NCI-H2107 (cell line): ENCODE results near the gene CRYZL1.

Experiments used
- DNase-seq: peaks from one replicate; lab custom pipeline; 2025; lab: John Stamatoyannopoulos, UW

Gene CRYZL1

DNA sequence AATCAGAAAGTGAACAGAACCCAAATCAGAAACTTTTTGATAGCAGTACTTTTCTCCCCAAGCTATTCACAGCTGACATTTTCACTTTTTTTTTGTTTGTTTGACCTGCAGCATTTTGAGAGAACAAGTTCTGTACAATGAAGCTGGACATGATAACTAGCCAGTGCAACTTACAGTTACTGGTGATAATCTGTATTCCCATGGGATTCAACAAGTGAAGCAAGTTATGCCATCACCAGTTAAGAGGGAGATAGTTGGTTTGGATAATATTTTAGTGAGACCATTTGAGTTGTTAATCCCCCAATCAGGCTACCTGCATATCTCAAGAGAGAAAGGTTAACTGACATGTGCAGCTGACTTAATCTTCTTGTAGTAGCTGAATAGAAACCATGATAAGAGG, 80.6 kb downstream of the CRYZL1 start:
- no peak for DNase-seq

DNA sequence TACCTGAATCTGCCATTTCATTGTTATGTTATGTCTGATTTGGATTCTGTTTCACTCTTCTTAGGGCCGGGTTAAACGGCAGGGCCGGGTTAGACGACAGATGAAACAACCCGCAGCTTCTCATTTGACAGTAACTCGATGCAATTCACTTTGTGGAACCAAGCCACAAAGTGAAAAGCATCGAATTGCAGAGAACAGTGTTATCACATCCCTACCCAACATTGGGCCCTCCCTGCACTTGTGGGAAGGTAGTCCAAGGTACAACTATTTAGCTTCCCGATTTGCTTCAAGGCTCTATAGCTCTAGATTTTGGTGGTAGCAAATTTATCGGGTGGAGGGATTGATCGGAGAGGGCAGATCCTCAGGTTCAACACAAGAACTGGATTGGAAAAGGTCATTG, 81.7 kb downstream of the CRYZL1 start:
- no peak for DNase-seq

DNA sequence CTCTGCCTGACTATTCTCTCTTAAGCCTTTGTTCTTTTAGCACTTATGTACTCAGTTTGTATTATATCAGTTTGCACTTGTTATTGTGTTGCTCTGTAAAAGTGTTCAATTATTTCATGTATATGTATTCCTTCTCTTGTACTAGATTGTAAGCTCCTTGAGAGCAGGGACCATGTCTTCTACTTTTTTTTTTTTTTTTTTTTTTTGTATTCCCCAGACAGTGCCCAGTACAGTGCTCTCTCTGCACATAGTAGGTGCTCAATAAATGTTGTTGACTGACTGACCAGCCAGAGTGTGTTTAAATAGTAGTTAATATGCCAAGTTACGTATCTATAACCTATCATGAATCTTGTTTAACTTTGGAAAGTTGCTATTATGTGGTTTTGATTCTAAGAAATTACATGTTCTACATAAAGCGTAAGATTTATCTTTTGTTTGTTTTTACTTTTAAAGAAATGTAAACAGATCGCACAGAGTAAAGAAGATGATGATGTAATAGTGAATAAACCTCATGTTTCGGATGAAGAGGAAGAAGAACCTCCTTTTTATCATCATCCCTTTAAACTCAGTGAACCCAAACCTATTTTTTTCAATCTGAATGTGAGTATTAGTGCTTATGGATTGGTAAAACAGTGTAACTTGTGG, 82.6 kb downstream of the CRYZL1 start:
- no peak for DNase-seq

DNA sequence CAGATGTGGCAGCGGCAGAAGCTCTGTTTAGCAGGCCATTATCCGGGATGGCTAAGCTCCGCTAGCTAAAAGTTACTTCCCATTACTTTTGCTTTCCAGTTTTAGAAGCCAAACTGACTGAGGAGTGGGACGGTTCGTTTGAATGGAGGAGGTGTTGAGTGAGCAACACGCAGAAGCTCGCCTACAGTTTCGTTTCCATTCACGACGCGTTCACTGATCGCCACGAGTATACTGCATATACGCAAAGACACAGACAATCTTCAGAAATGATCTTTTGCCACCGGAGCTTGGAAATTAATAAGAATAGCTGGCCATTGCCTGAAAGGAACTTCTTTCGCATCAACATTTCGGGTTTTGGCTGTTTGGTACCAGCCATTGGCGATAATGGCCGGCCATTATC, 84.1 kb downstream of the CRYZL1 start:
- DNase-seq, result no peak

DNA sequence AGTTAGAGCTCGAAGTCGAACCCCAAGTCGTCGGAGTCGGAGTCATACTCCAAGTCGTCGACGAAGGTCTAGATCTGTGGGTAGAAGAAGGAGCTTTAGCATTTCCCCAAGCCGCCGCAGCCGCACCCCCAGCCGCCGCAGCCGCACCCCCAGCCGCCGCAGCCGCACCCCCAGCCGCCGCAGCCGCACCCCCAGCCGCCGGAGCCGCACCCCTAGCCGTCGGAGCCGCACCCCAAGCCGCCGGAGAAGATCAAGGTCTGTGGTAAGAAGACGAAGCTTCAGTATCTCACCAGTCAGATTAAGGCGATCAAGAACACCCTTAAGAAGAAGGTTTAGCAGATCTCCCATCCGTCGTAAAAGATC, 86.6 kb downstream of the CRYZL1 start:
- DNase-seq, result no peak

DNA sequence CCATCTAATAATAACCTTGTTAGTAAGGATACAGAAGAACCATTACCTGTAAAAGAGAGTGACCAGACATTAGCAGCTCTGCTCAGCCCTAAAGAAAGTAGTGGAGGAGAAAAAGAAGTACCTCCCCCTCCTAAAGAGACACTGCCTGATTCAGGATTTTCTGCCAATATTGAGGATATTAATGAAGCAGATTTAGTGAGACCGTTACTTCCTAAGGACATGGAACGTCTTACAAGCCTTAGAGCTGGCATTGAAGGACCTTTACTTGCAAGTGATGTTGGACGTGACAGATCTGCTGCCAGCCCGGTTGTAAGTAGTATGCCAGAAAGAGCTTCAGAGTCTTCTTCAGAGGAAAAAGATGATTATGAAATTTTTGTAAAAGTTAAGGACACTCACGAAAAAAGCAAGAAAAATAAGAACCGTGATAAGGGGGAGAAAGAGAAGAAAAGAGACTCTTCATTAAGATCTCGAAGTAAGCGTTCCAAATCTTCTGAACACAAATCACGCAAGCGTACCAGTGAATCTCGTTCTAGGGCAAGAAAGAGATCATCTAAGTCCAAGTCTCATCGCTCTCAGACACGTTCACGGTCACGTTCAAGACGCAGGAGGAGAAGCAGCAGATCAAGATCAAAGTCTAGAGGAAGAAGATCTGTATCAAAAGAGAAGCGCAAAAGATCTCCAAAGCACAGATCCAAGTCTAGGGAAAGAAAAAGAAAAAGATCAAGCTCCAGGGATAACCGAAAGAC, 87.1 kb downstream of the CRYZL1 start:
- DNase-seq, result no peak

DNA sequence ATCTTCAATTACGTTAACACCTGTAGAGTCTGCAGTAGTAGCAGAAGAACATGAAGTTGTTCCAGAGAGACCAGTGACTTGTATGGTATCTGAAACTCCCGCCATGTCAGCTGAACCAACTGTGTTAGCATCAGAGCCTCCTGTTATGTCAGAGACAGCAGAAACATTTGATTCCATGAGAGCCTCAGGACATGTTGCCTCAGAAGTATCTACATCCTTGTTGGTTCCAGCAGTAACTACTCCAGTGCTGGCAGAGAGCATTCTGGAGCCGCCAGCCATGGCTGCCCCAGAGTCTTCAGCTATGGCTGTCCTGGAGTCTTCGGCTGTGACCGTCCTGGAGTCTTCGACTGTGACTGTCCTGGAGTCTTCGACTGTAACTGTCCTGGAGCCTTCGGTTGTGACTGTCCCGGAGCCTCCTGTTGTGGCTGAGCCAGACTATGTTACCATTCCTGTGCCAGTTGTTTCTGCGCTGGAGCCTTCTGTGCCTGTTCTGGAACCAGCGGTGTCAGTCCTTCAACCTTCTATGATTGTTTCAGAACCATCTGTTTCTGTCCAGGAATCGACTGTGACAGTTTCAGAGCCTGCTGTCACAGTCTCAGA, 88.4 kb downstream of the CRYZL1 start:
- DNase-seq, result no peak

- no peak for DNase-seq
These were observed 89.2 kb downstream of the CRYZL1 start for GRCh38 chr21:33552093-33552998.

DNA sequence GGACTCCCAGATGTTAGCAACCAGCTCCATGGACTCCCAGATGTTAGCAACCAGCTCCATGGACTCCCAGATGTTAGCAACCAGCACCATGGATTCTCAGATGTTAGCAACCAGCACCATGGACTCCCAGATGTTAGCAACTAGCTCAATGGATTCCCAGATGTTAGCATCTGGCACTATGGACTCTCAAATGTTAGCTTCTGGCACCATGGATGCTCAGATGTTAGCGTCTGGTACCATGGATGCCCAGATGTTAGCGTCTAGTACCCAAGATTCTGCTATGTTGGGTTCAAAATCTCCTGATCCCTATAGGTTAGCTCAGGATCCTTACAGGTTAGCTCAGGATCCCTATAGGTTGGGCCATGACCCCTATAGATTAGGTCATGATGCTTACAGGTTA, 89.9 kb downstream of the CRYZL1 start:
- DNase-seq, result no peak

DNA sequence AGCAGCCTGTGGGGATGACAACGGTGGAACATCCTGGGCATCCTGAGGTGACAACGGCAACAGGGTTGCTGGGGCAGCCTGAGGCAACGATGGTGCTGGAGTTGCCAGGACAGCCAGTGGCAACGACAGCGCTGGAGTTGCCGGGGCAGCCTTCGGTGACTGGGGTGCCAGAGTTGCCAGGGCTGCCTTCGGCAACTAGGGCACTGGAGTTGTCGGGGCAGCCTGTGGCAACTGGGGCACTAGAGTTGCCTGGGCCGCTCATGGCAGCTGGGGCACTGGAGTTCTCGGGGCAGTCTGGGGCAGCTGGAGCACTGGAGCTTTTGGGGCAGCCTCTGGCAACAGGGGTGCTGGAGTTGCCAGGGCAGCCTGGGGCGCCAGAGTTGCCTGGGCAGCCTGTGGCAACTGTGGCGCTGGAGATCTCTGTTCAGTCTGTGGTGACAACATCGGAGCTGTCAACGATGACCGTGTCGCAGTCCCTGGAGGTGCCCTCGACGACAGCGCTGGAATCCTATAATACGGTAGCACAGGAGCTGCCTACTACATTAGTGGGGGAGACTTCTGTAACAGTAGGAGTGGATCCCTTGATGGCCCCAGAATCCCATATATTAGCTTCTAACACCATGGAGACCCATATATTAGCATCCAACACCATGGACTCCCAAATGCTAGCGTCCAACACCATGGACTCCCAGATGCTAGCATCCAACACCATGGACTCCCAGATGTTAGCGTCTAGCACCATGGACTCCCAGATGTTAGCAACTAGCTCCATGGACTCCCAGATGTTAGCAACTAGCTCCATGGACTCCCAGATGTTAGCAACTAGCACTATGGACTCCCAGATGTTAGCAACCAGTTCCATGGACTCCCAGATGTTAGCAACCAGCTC, 90.5 kb downstream of the CRYZL1 start:
- DNase-seq, result no peak

DNA sequence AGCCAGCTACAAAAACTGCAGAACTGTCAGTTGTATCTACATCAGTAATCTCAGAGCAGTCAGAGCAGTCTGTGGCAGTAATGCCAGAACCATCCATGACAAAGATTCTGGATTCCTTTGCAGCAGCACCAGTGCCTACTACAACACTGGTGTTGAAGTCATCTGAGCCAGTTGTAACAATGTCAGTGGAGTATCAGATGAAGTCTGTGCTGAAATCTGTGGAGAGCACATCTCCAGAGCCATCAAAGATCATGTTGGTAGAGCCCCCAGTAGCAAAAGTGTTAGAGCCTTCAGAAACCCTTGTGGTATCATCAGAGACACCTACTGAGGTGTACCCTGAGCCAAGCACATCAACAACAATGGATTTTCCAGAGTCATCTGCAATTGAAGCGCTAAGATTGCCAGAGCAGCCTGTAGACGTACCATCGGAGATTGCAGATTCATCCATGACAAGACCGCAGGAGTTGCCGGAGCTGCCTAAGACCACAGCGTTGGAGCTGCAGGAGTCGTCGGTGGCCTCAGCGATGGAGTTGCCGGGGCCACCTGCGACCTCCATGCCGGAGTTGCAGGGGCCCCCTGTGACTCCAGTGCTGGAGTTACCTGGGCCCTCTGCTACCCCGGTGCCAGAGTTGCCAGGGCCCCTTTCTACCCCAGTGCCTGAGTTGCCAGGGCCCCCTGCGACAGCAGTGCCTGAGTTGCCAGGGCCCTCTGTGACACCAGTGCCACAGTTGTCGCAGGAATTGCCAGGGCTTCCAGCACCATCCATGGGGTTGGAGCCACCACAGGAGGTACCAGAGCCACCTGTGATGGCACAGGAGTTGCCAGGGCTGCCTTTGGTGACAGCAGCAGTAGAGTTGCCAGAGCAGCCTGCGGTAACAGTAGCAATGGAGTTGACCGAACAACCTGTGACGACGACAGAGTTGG, 91.4 kb downstream of the CRYZL1 start:
- DNase-seq, result no peak

DNA sequence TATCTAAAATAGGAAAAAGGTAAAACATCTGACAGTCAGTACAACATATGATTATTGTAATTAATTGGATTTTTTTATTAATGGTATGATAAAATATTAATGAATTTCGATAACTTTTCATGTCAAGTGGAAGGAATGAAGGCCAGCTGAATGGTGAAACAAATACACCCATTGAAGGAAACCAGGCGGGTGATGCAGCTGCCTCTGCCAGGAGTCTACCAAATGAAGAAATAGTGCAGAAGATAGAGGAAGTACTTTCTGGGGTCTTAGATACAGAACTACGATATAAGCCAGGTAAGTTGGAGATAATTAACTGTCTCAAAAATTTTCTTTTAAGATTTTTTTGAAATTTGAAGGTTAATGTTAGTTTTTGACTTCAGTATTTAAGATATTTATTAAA, 95.5 kb downstream of the CRYZL1 start:
- DNase-seq, result no peak

GRCh38 chr21:33544451-33545195, 96.9 kb downstream of the CRYZL1 start:
- no peak for DNase-seq

- no peak for DNase-seq
These were observed 97.9 kb downstream of the CRYZL1 start for GRCh38 chr21:33543505-33544129.

DNA sequence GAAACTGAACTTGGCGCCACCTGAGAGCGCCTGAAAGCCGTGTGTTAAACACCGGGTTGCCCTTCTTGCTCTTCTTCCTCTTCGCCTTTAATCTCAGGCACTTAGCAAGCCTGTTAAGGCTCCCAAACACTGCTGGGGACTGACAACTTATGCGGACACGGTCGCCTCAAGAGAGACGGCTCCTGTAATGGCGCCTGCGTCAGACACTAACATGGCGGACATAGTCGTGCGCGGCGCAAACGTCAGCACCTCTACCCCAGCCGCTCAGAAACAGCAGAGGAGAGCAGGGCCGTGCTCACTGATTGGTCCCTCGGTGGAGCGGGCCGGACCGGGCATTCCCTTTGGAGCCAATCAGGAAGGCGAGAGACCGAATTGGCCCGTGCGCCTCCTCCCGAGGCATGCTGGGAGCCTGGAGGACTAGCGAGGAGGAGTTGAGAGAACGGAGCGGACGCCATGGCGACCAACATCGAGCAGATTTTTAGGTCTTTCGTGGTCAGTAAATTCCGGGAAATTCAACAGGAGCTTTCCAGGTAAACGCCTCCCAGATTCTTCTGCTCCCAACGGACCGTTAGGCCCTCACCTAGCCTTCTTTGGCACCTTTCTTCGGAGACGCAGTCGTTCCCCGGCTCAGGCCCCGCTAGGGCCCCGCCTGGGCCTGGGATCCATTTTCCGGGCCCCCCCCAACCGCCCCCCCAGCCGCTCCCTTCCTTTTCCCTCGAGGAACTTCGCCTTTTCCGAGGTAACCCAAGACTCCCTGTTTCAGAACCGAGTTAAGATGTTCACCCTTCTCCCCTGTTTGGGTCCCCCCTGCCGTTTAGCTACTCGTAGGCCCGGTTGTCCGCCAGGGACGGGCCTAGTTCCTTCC, 98.7 kb downstream of the CRYZL1 start, which contains the start of gene SON:
TSS of gene SON (plus strand) at position 399 of the 865 bp plus-strand sequence. CDS start at position 454, 55 bp downstream.
- peak; percentile 97 for DNase-seq

DNA sequence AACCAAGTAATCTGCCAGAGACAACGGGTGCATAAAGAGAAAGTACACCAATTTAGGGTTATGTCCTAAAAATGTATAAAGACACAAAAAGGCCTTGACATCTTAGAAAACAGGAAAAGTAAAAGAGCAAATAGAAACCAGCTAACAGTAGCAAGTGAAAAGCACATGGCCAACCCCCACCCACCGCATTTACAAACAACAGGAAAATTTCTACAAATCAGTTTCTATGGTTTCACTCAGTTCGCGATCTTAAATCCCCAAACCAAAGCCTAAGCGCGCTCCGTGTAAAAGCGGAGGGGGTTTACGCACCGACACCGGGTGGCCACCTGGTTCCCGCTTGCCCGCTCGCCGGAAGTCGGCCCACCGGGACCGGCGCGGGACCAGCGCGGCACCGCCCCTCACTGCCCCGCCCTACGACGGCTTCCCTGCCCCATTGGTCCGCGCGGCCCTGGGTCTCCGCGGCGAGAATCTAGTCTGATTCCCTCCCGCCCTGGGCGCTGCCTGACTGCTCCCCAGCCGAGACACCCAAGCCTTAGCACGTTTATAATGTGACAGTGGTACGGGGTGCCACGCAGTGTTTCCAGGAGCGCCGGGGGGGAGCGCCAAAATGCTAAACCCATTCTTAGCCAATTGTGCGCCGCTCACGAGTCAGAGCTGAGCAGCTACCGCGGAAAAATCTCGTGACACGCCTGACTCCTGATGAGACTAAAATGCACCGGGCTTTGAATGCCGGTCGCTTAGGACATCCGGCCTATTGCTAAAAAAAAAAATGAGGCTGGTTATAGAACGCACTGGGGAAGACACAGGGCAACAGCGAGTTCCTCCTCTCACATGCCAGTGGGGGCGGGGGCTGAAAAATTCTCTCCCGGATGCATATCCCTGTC, 99.5 kb downstream of the CRYZL1 start, which contains the start of gene GART:
TSS of gene GART (minus strand) at position 362 of the 884 bp plus-strand sequence. CDS start 2,802 bp downstream, outside the sequence.
- DNase-seq, result peak; percentile 84
